Measurements from ENCODE around the gene EEF1AKMT3.
"Not testable (repeated sequence)": the region's sequence is repeated elsewhere in the genome, so short reads cannot be mapped to it uniquely, and the experiment has no call there.

Gene EEF1AKMT3

DNA sequence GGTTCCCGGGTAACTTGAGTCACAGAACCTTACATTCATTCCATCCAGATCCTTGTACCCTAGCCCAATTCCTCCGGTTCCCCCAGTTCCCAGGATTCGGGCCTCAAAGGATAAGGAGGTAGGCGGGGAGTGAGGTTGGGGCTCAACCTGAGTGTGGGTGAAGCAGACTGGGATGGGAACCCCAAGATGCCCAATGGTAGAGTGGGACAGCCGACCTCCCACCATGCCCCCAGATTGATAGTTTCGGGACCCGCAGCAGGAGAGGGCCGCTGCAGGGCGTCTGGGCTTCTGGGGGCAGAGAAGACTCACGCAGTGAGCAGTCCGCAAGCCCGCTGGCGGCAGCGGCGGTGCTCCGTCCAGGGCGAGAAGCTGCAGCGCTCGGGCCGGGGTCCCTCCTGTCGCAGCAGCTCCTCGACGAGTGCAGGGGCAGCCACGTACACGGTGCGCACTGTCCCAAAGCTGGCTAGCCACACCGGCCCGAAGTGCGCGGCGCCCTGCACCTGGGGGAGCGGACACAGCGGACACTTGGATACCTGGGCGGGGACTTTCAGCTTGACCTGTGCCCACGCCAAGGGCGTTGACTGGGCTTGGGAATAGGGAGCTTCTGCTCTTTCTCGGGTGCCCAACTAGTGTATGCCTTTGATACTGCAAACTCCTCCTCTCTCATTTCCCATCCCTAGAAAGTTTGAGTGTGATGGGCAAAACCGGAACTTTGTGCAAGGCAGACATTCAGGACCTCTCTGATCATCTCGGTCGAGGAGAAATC lies 6.5 kb upstream of the EEF1AKMT3 start:
- no peak for DNase-seq (ENCODE audit: low read depth in 2 of 2)

- DNase-seq (ENCODE audit: low read depth in 2 of 2) = no peak
Measured at GRCh38 chr12:57766464-57767304, 5.7 kb upstream of the EEF1AKMT3 start, which contains the start of gene CYP27B1. Gene CYP27B1 (minus strand): TSS chr12:57767078. CDS start chr12:57767041, 37 bp downstream.

DNA sequence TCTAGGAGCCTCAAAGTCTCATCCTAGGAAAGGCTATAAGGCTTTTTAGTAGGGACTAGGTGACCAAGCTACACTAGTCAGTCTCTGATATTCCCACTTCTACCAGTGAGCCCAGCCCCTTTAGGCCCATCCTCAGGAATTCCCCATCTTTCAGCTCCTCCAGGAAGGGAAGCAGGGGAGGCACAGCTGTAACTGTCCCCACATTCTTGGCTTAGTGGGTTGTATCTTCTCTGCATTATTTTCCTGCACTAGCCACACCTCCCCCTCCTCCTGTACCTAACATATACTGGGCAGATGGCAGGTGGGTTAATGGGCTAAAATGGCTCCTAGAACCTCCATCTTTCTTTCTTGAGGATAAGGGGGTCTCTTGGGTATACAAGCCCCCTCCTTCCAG lies 5.1 kb upstream of the EEF1AKMT3 start:
- no peak for DNase-seq (ENCODE audit: low read depth in 2 of 2)

DNA sequence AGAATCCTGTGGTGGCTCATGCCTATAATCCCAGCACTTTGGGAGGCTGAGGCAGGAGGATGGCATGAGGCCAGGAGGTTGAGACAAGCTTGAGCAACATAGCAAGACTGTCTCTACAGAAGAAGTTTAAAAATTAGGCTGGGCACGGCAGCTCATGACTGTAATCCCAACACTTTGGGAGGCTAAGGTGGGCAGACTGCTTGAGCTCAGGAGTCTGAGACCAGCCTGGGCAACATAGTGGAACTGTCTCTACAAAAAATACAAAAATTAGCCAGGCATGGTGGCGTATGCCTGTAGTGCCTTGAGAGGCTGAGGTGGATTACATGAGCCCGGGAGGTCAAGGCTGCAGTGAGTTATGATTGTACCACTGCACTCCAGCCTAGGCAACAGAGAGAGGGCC lies 4.5 kb upstream of the EEF1AKMT3 start:
- no peak for DNase-seq (ENCODE audit: low read depth in 2 of 2)

- DNase-seq (ENCODE audit: low read depth in 2 of 2) = no peak
Measured at GRCh38 chr12:57769594-57769993, 2.8 kb upstream of the EEF1AKMT3 start.

GRCh38 chr12:57770734-57771133 lies 1.7 kb upstream of the EEF1AKMT3 start:
- no peak for DNase-seq (ENCODE audit: low read depth in 2 of 2)

DNA sequence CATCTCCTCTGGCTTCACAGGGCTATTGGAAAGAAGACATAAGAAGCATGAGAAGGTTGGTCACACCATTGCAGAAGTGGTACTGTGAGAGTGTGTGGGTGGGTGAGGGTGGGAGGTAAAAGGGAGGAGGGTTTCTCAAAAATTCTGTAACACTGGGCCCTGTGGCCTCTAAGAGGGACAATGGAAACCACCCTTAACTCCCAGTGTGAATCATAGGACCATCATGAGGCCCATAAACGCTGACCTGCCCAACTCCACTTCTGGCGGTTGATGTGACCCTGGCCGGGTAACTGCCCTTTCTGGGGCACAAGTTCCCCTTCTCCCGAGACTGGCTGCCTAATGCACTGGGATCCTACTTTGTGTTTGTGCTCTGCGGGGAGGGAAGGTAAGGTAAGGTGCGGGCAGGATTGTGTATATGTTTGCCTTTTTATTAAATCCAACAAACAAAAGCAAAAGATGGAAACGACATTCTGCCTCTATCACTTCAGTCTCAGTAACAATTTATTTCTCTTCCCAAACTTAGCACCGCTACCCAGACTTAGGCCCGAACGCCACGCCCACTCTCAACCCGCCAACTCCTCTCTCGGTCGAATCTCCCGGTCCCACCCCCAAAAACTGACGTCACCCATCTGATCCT lies 1.1 kb upstream of the EEF1AKMT3 start:
- peak; percentile 84 to 87 for DNase-seq (ENCODE audit: low read depth in 2 of 2)

DNA sequence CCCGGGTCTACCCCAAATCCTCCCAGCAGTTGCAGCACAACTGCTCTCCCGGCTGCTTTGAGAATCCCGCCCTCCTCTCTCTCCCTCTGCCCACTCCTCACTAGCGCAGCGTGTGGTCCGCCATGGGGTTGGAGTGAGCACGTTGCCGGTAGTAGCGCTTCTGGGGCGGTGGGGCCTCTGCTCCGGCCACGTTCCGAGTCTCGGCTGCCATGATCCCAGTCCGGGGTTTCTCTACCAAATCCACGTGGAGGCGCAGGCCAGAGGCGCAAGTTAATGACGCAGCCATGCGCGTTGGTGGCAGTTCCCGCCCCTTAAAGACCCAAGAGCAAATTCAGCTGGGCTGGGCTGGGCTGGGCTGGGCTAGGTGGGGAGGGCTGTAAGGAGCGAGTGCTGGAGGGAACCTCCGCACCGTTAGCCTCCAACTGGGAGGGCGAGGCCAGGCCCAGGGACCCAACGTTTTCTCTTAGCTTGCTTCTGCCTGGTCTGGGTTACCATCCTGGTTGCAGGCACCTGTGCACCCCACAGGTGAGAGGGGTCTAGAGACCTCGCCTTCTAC lies 463 bp upstream of the EEF1AKMT3 start, which contains the start of gene METTL1:
TSS of gene METTL1 (minus strand) at position 233 of the 556 bp plus-strand sequence. CDS start at position 211, 22 bp downstream.
- peak; percentile 88 to 91 for DNase-seq (ENCODE audit: low read depth in 2 of 2)

DNA sequence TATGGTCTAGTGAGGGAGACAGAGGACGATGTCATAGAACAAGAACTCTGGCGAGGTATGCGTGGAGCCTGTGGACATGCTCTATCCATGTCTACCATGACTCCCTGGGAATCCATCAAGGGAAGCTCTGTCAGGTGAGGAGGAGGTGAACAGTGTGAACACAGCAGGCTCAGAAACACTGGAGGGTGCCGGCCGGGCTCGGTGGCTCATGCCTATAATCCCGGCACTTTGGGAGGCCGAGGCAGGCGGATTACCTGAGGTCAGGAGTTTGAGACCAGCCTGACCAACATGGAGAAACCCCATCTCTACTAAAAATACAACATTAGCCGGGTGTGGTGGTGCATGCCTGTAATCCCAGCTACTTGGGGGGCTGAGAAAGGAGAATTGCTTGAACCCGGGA lies 2.2 kb downstream of the EEF1AKMT3 start:
- not testable (repeated sequence) for DNase-seq (ENCODE audit: low read depth in 2 of 2)

GRCh38 chr12:57775044-57775443 lies 2.6 kb downstream of the EEF1AKMT3 start:
- DNase-seq (ENCODE audit: low read depth in 2 of 2) = no peak

GRCh38 chr12:57775563-57776246 lies 3.3 kb downstream of the EEF1AKMT3 start:
- no peak for DNase-seq (ENCODE audit: low read depth in 2 of 2)

GRCh38 chr12:57776247-57776587 lies 3.8 kb downstream of the EEF1AKMT3 start:
- no peak for DNase-seq (ENCODE audit: low read depth in 2 of 2)

DNA sequence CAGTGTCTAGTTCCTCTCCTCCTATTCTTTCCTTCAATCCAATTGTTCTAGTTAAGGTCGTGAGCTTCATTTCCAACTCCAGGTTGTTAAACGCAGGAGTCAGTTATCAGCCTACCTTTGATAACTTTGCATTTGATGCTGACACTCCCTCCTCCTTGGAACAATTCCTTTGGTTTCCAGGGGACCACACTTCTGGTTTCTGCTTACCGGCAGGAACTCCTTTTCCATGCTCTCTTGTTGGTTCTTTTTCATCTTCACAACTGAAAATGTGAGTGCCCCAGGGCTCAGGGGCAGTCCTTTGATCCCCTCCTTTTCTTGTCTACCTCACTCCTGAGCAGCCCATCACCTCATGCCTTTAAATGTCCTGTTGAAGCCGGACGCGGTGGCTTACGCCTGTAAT lies 5.0 kb downstream of the EEF1AKMT3 start:
- no peak for DNase-seq (ENCODE audit: low read depth in 2 of 2)

DNA sequence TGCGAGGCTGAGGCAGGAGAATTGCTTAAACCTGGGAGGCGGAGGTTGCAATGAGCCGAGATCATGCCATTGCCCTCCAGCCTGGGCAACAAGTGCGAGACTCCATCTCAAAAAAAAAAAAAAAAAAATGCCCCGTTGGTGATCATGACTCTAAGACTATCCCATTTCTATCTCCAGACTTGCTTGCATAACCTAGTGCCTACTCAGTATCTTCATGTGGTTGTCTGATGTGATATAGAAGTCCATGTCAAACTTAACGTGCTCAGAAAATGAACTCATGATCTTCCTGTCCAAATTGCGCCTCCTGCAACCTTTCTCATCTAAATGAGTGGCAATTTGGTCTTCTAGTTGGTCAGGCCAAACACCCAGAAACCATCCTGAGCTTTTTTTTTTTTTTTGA lies 5.5 kb downstream of the EEF1AKMT3 start:
- no peak for DNase-seq (ENCODE audit: low read depth in 2 of 2)

DNA sequence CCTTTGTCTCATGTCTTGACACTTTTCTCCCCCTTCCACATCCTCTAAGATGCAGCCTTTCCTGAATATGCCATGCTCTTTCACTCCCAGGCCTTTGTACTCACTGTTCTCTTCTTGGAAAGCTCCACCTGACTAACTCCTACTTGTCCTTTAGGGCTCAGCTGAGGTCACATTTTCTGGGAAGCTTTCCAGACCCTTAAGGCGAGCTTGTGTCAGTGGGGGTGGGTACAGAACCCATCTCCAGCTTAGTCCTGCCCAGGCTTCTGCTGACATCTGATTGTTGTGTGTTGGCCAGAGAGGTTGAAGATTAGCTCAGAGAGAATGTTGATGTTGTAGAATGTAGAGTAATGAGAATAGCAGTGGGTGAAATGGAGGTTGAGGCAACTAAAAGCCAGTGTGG lies 7.3 kb downstream of the EEF1AKMT3 start:
- no peak for DNase-seq (ENCODE audit: low read depth in 2 of 2)

GRCh38 chr12:57780284-57780897 lies 8.0 kb downstream of the EEF1AKMT3 start:
- DNase-seq (ENCODE audit: low read depth in 2 of 2) = no peak

- no peak for DNase-seq (ENCODE audit: low read depth in 2 of 2)
Measured at GRCh38 chr12:57781244-57781643, 8.8 kb downstream of the EEF1AKMT3 start.

DNA sequence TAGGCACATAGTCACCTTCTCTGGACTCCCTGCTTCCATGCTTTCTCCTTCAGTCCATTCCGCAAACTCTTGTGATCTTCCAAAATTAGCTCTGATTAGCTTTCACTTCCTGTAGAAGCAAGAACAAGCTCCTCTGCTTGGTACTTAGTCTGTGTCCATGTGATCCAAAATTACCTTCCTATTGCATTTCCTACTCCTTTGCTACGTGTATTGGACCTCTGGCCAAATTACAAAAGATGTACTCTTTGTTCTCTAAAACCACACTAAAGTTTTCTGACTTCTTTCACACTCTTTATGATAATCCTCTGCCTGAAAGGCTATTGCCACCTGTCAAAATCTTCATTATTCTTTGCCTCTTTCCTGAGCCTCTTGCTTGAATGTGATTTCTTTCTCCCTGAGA lies 9.4 kb downstream of the EEF1AKMT3 start:
- DNase-seq (ENCODE audit: low read depth in 2 of 2) = no peak

DNA sequence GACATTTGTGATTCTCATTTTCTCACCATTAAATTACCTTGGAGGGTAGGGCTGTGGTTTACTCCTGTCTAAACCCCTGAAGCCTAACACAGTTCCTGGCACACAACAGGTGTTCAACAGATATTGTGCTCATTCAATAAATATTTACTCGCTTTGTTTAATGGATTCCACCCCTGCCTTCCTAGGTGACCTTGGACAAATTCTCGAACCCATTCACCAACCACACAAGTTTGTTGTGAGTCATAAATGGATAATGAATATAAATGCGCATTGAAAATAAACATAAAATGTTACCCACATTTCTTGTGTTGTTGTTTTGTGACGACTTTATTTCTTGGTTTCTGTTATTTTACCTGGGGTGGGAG lies 9.8 kb downstream of the EEF1AKMT3 start:
- no peak for DNase-seq (ENCODE audit: low read depth in 2 of 2)

- DNase-seq (ENCODE audit: low read depth in 2 of 2) = peak; percentile 96
Measured at GRCh38 chr12:57782608-57783465, 10.4 kb downstream of the EEF1AKMT3 start, which contains the start of gene TSFM. Gene TSFM (plus strand): TSS chr12:57782787. CDS start chr12:57782802, 15 bp downstream.

Data from stimulated activated CD8-positive, alpha-beta memory T cell treated with anti-CD3 and anti-CD28 coated beads, Interleukin-2, amount 100 ng/mL, for 48 hours (primary cell).